Measurements from ENCODE around the gene REN. TPM values are rescaled to one million over a fixed set of nuclear protein-coding genes. Genes with fewer than 3 reads are reported as not detected.

The REN gene
- total RNA-seq, 2 donors from 2014 or later, result not detected

DNA sequence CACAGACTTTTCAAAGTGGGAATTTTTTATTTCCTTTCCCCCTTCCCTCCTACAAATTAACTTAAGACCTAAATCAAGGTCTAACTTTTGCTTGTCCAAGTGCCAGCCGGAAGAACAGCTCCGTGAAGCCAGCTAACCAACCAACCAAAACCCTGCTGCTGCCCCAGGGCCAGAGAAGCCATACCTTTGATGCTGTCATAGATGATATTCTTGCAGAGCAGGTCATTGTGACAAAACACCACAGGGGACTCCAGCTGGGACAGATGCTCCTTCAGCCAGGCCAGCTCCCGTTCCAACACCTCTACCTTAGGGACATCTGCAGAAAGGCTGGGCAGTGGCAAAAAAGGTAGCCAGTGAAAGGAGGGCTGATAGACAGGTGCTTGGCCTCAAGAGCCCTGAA, 25.0 kb downstream of the REN start:
- Mint-ChIP-seq H3K4me3 (no peak overlapping the region), H3K27ac (no peak overlapping the region), H3K9me3 (no peaks in the 10 kb centered on the region), H3K36me3 (ENCODE audit: low read depth) (no peaks in the 10 kb centered on the region), H3K27me3 (no peaks in the 10 kb centered on the region), H3K4me1 (no peaks in the 10 kb centered on the region)
- ATAC-seq (replicated peaks), result no peak

GRCh38 chr1:204139952-204140351, 26.2 kb downstream of the REN start:
- no peak for ATAC-seq (replicated peaks)

DNA sequence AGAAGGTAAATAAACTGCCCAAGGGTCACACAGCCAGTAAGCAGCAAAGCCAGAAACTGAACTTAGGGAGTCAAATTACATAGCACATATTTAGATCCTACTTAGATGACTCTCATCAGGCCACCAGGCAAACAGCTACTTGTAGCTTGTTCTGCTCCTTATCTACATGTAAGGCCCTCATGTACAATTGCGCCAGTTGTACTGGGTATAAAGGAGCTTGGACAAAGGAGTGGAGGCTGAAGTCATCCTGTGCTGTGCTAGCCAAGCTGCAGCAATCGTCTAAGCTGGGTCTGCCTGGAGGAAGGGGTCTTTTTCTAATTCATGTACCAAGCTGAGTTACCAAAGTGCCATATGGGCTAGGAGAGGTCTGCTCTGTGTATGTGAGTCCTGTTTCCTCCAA, 27.0 kb downstream of the REN start:
- ATAC-seq (replicated peaks), result no peak
- no peaks in the 10 kb centered on the region for H3K9me3 Mint-ChIP-seq
- H3K4me1 Mint-ChIP-seq, result no peaks in the 10 kb centered on the region
- H3K4me3 Mint-ChIP-seq, result no peak overlapping the region
- H3K36me3 Mint-ChIP-seq (ENCODE audit: low read depth), result no peaks in the 10 kb centered on the region
- no peaks in the 10 kb centered on the region for H3K27me3 Mint-ChIP-seq
- no peak overlapping the region for H3K27ac Mint-ChIP-seq

More at GRCh38 chr1:204139952-204140351, 26.2 kb downstream of the REN start:
- H3K27me3 Mint-ChIP-seq, result no peaks in the 10 kb centered on the region
- H3K4me3 Mint-ChIP-seq, result no peak overlapping the region
- H3K4me1 Mint-ChIP-seq, result no peaks in the 10 kb centered on the region
- no peaks in the 10 kb centered on the region for H3K36me3 Mint-ChIP-seq (ENCODE audit: low read depth)
- no peaks in the 10 kb centered on the region for H3K9me3 Mint-ChIP-seq
- H3K27ac Mint-ChIP-seq, result no peak overlapping the region

- Mint-ChIP-seq H3K4me1 (no peaks in the 10 kb centered on the region), H3K27ac (no peak overlapping the region), H3K9me3 (no peaks in the 10 kb centered on the region), H3K4me3 (no peak overlapping the region), H3K36me3 (ENCODE audit: low read depth) (no peaks in the 10 kb centered on the region), H3K27me3 (no peaks in the 10 kb centered on the region)
- ATAC-seq (replicated peaks), result no peak
These were observed 29.3 kb downstream of the REN start for GRCh38 chr1:204136814-204137213.

DNA sequence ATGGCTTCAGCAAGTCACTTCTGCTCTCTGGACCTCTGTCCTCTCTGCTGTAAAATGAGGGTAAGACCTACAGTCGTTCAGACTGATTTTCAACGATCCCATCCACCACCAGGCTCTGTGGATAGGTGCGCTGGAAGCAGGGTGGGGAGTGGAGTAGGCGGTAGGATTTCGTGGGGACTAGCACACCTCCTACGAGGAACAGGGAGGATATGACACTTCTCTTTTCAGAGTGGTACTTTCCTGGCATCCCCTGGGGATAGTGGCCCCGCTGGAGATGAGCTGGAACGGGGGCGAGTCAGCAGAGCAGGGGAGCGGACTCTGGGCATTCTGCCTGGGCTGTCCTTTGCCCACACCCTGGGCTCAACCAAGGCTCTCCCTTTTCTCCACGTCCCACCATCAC, 32.0 kb downstream of the REN start:
- no peak overlapping the region for H3K27ac Mint-ChIP-seq
- no peak overlapping the region for H3K4me3 Mint-ChIP-seq
- no peak for ATAC-seq (replicated peaks)
- no peaks in the 10 kb centered on the region for H3K27me3 Mint-ChIP-seq
- H3K4me1 Mint-ChIP-seq, result no peaks in the 10 kb centered on the region
- H3K9me3 Mint-ChIP-seq, result no peaks in the 10 kb centered on the region
- H3K36me3 Mint-ChIP-seq (ENCODE audit: low read depth), result no peaks in the 10 kb centered on the region

DNA sequence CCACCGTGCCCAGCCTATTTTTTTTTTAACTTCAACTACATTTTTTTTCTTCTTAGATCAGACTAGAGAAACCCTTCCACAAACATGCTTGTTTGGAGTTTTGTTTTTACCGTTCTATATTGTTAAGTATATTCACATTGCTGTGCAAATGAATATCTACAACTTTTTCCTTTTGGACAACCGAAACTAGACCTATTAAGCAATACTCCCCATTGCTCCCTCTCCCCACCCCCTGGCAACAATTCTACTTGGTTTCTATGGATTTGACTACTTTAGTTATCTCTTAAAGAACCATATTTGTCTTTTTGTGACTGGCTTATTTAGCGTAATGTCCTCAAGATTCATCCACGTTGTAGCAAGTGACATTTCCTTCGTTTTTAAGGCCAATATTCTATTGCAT, 33.4 kb downstream of the REN start:
- H3K4me3 Mint-ChIP-seq, result no peak overlapping the region
- no peak overlapping the region for H3K27ac Mint-ChIP-seq
- H3K27me3 Mint-ChIP-seq, result no peaks in the 10 kb centered on the region
- peaks cover 9% of the 10 kb centered on the region for H3K4me1 Mint-ChIP-seq
- no peak for ATAC-seq (replicated peaks)
- no peaks in the 10 kb centered on the region for H3K9me3 Mint-ChIP-seq
- no peaks in the 10 kb centered on the region for H3K36me3 Mint-ChIP-seq (ENCODE audit: low read depth)

DNA sequence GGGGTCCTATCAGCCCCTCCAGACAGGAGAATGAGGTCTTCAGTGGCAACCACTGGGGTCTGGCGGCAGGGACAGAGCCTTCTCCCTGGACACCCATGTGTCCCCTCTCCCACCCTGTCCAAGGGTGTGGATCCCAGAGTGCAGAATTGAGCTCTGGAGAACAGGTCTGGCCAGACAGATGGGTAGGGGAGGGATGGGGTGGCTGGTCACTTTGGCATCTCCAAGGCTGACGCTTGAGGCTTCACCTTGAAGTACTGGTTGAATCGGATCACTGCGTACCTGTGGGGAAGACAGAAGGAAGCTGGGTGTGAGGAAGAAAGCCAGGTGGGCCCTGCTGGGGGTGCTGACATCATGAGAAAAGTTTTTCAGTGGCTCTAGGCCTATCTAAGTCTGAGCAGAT, 34.2 kb downstream of the REN start:
- no peaks in the 10 kb centered on the region for H3K27me3 Mint-ChIP-seq
- H3K4me3 Mint-ChIP-seq, result no peak overlapping the region
- no peak overlapping the region for H3K27ac Mint-ChIP-seq
- H3K36me3 Mint-ChIP-seq (ENCODE audit: low read depth), result no peaks in the 10 kb centered on the region
- H3K9me3 Mint-ChIP-seq, result no peaks in the 10 kb centered on the region
- no peak for ATAC-seq (replicated peaks)
- H3K4me1 Mint-ChIP-seq, result peaks cover 11% of the 10 kb centered on the region

GRCh38 chr1:204130981-204131892, 34.9 kb downstream of the REN start:
- Mint-ChIP-seq H3K36me3 (ENCODE audit: low read depth) (no peaks in the 10 kb centered on the region), H3K4me3 (no peak overlapping the region), H3K27ac (peak overlapping the region; percentile 73), H3K27me3 (no peaks in the 10 kb centered on the region), H3K4me1 (peaks cover 11% of the 10 kb centered on the region), H3K9me3 (no peaks in the 10 kb centered on the region)
- no peak for ATAC-seq (replicated peaks)

- H3K27ac Mint-ChIP-seq, result peak overlapping the region; percentile 73
- H3K36me3 Mint-ChIP-seq (ENCODE audit: low read depth), result no peaks in the 10 kb centered on the region
- no peaks in the 10 kb centered on the region for H3K27me3 Mint-ChIP-seq
- no peaks in the 10 kb centered on the region for H3K9me3 Mint-ChIP-seq
- no peak for ATAC-seq (replicated peaks)
- H3K4me3 Mint-ChIP-seq, result no peak overlapping the region
- peaks cover 11% of the 10 kb centered on the region for H3K4me1 Mint-ChIP-seq
These were observed 36.0 kb downstream of the REN start for GRCh38 chr1:204130178-204130577.

DNA sequence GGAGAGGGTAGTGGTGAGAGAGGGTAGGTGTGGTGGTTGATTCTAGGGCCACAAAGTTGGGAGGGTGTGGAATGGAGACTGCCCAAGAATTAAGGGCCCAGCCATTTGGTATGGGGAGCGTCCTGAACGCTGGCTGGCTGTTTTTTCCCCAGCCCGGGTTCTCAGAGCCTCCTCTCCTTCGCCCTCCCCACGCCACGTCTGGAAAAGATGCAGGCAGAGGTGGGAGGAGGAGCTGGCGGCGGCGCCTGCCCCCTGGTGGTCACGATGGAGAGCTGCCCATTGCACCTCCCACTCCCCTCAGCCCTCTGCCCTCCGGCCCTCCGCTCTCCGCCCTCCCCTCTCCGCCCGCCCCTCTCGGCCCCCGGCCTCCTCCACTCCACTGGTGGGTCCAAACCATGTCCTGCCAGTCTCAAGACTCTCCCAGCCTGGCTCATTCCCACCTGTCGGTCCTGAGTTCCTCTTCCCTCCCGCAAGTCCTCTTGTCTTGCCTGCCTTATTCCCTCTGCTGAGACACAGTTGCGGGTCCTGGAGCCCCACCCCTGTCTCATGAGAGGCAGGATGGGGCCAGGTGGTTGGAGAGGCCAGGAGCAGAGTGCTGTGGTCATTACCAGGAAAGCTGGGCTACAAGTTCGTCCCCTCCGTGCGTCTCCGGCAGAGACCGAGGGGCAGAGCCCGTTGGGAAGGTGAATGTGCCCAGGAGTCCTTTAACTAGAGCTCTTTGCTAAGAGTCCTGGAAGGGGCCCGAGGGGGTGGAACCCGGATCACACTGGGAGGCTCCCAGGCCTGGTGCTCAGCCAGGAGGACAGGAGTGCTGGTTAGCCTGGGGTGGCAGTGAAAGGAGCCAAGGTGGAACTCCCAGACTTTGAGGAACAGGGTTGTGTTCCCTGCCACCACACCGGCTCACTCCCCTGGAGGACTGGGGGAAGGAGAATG, 36.9 kb downstream of the REN start:
- ATAC-seq (replicated peaks), result peak; percentile 90
- Mint-ChIP-seq H3K27me3 (no peaks in the 10 kb centered on the region), H3K27ac (peak overlapping the region; percentile 48), H3K4me3 (peak overlapping the region; percentile 58), H3K9me3 (no peaks in the 10 kb centered on the region), H3K36me3 (ENCODE audit: low read depth) (no peaks in the 10 kb centered on the region), H3K4me1 (peaks cover 11% of the 10 kb centered on the region)

DNA sequence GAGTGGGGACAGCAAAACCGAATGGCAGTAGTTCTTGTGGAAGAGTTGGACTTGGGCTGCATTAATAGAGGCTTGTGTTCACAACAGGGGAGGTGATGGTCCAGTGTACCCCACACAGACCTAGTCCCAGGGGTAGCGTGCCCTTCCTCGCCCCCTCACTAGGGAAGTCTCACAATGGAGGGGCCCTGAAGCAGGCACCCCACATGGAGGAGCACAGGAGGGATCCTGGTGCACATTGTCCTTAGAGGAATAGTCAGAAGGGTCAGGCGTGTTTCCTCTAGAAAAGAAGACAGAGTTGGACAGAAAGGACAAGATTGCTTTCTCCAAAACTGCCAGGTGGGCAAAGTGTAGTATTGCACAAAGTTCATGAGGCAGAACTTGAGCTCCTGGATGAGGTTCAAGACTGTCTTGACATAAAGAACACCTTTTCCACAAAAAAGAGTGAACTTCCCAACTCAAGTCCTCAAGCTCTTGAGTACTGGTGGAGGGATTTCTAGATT, 37.6 kb downstream of the REN start:
- H3K9me3 Mint-ChIP-seq, result no peaks in the 10 kb centered on the region
- no peaks in the 10 kb centered on the region for H3K36me3 Mint-ChIP-seq (ENCODE audit: low read depth)

GRCh38 chr1:204127597-204128242, 38.4 kb downstream of the REN start:
- Mint-ChIP-seq H3K36me3 (ENCODE audit: low read depth) (no peaks in the 10 kb centered on the region), H3K27me3 (no peaks in the 10 kb centered on the region), H3K27ac (peak overlapping the region; percentile 80), H3K4me1 (peaks cover 11% of the 10 kb centered on the region), H3K9me3 (no peaks in the 10 kb centered on the region), H3K4me3 (no peak overlapping the region)
- peak; percentile 40 for ATAC-seq (replicated peaks)

More for the DNA sequence above, 37.6 kb downstream of the REN start:
- Mint-ChIP-seq H3K4me1 (peaks cover 11% of the 10 kb centered on the region), H3K27ac (peak overlapping the region; percentile 48), H3K27me3 (no peaks in the 10 kb centered on the region), H3K4me3 (peak overlapping the region; percentile 58)
- ATAC-seq (replicated peaks), result peak; percentile 6

DNA sequence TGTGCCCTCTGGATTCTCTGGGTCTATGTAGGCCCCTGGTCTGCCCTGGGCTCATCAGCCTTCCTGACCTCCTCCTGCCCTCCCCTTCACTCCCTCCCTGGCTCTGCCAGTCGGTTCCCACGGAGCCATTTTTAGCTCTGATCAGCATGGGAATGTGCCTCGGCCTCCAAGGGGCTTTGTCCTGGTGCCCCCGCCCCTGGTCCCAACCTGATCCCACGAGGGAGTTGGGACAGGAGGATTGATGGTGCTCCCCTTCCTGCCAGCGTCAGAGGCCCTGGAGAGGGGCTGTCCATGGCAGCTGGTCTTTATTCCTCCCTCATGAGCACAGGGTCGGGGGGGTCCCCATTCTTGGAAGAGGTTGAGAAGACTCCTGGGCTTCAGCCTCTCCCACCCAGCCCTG, 39.2 kb downstream of the REN start:
- ATAC-seq (replicated peaks), result no peak
- Mint-ChIP-seq H3K9me3 (no peaks in the 10 kb centered on the region), H3K4me3 (no peak overlapping the region), H3K27ac (no peak overlapping the region), H3K4me1 (peaks cover 11% of the 10 kb centered on the region), H3K36me3 (ENCODE audit: low read depth) (no peaks in the 10 kb centered on the region), H3K27me3 (no peaks in the 10 kb centered on the region)

DNA sequence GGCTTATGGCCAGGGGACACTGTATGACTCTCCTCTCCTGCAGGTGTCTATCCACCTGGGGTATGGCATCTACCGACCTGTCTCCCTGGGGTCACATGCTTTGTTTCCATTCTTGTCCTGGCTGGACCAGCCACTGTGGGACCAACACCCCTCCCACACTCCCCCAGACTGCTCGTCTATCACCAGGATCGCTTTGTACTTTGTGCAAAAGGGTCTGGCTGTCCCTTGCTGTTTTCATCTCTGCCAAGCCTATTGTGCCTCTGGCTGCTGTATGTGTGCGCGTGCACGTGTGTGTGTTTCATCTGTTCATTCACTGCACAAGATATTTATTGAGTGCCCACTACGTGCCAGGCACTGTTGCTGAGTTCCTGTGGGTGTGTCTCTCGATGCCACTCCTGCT, 39.8 kb downstream of the REN start:
- H3K4me3 Mint-ChIP-seq, result no peak overlapping the region
- no peak for ATAC-seq (replicated peaks)
- H3K27ac Mint-ChIP-seq, result no peak overlapping the region
- H3K27me3 Mint-ChIP-seq, result no peaks in the 10 kb centered on the region
- no peaks in the 10 kb centered on the region for H3K9me3 Mint-ChIP-seq
- no peaks in the 10 kb centered on the region for H3K36me3 Mint-ChIP-seq (ENCODE audit: low read depth)
- peaks cover 11% of the 10 kb centered on the region for H3K4me1 Mint-ChIP-seq

Data from activated T-helper 17 cell treated with anti-CD3 and anti-CD28 coated beads, Interleukin-2, amount 50 U/mL, for 72 hours (primary cell).